ENCODE data around the gene DLG2.

DNA sequence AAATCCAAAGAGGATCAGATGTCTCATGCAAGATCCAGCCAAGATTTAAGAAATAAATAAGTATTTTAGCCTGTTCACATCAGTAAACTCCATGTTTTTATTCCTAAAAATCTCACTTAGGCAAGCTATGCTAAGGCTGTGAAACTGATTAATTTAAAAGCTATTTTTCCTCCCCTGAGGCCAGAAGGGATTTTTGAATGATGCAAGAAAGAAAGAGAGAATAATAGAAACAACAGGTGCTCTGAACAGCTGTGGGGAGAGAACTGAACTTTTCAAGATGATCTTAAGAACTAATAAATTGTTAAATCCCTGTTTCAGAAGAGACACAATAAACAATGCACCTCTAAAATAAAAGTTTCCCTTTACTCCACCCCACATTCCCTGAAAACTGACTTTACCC, 241.6 kb downstream of the DLG2 start:
- TF ChIP-seq, protein P1, sequence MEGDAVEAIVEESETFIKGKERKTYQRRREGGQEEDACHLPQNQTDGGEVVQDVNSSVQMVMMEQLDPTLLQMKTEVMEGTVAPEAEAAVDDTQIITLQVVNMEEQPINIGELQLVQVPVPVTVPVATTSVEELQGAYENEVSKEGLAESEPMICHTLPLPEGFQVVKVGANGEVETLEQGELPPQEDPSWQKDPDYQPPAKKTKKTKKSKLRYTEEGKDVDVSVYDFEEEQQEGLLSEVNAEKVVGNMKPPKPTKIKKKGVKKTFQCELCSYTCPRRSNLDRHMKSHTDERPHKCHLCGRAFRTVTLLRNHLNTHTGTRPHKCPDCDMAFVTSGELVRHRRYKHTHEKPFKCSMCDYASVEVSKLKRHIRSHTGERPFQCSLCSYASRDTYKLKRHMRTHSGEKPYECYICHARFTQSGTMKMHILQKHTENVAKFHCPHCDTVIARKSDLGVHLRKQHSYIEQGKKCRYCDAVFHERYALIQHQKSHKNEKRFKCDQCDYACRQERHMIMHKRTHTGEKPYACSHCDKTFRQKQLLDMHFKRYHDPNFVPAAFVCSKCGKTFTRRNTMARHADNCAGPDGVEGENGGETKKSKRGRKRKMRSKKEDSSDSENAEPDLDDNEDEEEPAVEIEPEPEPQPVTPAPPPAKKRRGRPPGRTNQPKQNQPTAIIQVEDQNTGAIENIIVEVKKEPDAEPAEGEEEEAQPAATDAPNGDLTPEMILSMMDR (IDR thresholded peaks at IDR 0.05; ENCODE audit: extremely low read depth in 1 of 2, insufficient read depth in 1 of 2, low read depth in 1 of 2, low read length in 2 of 2): no peak
- TF ChIP-seq EZH2 (IDR thresholded peaks at IDR 0.05; ENCODE audit: borderline replicate concordance, low read depth, low read length, severe bottlenecking) (no peak), POLR2A (IDR thresholded peaks at IDR 0.05; ENCODE audit: low read depth, low read length) (no peak)
